RPMI7951 (cell line): ENCODE measurements around the gene PWP2. TPM values are rescaled to one million over a fixed set of nuclear protein-coding genes. Genes with fewer than 3 reads are reported as not detected.
"Not testable (repeated sequence)": the region's sequence is repeated elsewhere in the genome, so short reads cannot be mapped to it uniquely, and the experiment has no call there.

Experiments
- DNase-seq: peaks from one replicate; pipeline ENCODE4 v3.0.0-alpha.2; 2012; ENCODE audit warnings: low read depth
- total RNA-seq: library from RNA; depleted of rRNA; stranded (reverse); fragments of >200 nt; shearing (Covaris generic); gene quantifications from 2 replicates; pipeline ENCODE4 v1.2.3, GENCODE V29; 2014; rRNA removed

The PWP2 gene
- total RNA-seq = 1.9 and 2.2 TPM in 2 replicates

DNA sequence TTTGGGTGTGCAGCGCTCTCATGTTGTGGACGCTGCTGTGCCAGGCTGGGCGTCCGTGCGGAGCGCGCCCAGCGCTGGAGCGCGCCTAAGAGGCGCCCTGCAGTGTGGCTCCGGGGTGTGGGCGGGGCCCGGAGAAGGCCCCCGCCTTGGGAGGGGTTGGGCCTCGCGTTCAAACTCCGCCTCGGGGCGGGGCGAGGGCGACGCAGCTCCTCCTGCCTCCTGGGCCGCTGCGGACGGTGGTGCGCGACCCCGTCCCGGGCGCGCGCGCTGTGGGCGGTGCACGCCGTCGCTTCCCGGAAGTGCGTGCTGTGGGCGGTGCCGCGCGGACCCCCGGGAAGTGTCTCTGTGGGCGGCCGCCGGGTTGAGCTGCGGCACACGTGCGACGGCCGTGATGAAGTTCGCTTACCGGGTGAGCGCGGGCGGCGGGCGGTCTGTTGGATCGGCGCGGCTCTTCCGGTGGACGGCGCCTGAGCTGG is at the start of gene PWP2:
TSS of gene PWP2 (plus strand) at position 374 of the 476 bp plus-strand sequence. CDS start at position 392, 18 bp downstream.
- not testable (repeated sequence) for DNase-seq

DNA sequence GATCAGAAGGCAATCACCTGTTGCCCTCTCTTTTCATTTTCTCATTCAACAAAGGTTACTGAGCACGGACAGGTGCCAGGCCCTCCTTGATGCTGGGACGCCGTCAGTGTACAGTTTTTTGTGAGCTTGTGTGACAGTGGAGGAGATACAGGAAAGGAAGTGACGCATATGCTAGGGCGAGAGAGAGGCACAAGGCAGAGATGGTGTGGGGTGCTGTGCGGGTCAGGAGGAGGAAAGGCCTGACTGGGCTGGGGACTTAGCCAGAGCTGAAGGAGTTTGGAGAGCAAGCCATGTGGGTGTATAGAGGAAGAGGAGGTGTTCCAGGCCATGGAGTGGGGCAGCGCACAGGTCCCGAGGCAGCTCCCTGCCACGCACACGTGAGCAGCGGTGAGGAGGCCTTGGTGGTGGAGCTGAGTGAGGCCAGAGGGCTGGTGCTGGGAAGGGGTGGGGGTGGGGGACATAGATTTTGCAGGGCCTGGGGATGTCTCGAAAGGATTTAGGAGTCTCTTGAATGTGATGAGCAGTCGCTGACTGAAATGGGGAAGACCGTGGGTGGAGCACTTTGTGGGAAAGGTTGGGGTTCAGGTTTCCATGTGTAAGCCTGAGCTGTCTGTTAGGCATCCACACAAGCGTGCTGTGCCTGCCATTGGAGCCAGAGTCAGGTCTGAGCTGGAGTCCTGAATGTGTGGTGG is 49.1 kb upstream of the PWP2 start:
- no peak for DNase-seq

DNA sequence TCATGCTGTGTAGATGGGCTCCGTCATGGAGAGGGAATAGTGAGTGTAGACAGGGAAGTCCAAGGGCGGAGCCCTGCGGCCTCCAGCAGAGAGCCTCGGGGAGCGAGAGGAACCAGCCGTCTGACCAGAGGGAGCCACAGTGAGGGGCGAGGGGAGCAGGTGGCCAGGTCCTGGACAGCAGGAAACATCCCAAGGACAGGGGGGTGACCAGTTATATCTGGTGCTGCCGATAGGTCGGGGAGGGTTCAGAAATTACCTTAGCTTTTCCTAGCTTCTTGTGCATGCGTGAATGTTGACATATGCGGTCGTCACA is 48.6 kb upstream of the PWP2 start:
- DNase-seq = no peak

DNA sequence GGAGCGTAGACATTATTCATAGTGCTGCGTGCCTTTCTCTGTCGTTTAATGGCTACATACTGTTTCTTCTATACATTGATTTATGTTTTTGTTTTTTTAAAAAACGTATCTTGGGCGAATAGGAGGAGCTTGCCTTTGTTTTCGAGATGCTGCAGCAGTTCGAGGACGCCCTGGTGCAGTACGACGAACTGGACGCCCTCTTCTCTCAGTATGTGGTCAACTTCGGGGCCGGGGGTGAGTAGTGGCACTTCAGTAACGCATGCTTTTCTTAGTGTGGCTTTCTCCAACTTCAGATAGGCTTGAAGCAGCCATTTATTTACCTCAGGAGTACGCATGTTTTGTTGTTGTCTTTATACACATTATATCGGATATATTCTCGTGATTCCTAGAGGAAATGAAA is 48.2 kb upstream of the PWP2 start:
- DNase-seq = no peak

DNA sequence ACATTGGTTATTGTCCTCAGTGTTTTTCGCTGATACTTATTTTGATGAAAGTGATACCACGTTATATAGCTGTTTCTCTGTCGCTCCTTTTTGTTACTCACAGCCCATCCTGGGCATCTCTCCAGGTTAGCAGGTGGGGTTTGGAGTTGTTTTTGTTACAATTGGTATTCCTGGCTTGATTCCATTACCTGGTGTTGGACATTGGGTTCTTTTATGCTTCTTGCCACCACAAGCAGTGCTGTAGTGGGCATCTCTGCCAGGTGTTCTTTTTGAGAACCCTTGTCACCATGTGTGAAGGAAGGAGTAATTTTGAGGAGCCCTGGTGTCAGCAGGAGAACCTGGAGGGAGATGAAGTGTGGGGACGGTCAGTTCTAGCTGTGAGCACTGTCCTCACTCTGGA is 47.5 kb upstream of the PWP2 start:
- no peak for DNase-seq

DNA sequence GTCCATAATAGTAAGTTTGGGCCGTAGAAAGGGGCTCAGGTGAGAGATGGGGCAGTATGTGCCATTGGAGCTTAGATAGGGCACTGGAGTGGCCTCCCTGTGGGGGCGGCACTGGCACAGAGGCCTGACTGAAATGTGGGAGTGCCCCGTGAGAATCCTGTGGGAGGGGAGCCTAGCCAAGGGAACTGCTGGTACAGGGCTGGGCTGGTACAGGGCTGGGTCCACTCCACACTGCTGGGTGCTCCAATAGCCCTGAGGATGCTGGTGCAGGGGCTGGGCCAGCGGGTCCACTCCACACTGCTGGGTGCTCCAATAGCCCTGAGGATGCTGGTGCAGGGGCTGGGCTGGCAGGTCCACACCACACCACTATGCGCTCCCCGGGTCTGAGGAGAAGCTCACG is 44.8 kb upstream of the PWP2 start:
- no peak for DNase-seq

DNA sequence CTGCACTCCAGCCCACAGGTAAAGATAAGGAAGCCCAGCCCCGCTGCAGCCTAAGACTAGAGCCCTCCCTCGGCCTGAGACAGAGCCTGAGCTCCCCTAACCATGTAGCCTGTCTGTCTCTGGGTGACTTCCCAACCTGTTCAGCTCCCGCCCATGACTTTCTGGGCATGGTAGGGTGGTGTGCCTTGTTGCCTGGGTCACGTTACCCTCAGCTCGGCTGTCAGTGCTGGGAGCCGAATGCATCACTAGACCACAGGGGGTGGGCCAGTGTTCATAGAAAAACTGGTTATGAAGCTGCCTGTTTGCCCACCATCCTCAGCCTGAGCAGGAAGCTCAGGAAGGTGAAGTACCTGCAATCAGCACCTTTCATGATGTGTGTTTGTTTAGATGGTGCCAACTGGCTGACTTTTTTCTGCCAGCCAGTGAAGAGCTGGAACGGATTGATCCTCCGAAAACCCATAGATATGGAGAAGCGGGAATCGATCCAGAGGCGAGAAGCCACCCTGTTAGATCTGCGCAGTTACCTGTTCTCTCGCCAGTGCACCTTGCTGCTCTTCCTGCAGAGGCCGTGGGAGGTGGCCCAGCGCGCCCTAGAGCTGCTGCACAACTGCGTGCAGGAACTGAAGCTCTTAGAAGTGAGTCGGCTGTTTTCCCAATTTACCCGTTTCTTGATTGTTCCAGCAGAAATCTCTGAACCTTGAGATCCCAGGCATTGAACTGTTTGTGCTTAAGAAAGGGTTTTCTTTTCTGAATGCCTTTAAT is 43.9 kb upstream of the PWP2 start:
- DNase-seq = no peak

DNA sequence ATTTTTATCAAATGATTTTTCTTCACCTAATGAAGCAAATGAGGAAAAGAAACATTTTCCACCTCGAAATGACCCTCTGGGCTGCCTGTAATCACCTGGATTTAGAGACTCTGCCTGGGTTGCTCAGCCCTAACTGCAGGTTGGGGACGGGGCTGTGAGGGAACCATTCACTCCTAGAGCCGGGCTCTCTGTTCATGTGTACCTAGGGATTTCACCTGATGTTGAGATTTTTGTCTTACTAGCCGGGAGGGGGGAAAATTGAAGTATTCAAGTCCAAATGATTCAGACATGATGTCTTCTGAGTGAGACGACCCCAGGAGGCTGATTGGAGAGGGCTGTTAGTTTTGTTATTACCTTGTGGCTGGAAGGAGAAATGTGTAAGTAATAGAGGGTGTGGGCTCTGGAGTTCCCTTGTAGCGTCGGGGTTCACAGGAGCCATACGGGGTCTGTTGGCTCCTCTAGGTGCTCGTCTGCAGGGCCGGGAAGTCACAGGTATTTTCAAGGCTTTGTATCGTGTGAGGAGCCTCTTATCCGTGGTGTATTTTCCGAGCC is 42.3 kb upstream of the PWP2 start:
- DNase-seq = no peak

DNA sequence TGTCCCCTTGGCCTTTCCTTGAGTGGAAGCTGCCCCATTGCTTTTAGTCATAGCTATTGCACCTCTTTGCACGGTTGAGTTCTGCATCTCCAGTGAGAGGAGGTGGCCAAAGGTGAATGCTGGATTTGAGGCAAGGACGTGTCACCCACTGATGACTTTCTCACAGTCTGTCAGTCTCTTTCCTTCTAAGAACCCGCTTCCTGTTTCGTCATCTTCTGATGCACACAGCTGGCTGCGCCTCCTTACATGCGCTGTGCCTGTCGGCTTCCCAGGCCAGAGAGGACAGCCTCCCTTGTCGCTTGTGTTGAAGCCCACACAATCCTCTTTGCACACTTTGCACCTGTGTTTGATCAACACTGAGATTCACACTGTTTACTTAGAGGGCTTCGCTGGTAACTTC is 41.8 kb upstream of the PWP2 start:
- DNase-seq = no peak

DNA sequence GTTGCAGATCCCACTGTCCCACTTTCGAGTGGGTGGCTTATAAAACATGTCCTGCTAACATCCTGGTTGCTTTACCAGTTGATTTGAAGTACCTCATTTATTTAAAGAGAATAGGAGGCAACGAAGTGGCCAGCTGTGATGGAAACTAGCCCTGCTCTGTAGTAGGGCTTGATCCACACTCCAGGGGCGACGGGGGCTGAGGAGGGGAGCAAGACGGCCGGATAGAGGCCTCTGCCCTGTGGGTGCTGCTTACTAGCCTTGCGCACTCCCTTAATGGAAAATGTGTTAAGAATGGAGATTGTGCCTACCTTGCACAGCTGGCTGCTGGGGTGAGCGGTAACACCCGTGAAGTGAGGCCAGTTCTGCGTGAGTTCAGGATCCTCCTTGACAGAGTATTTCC is 41.1 kb upstream of the PWP2 start:
- no peak for DNase-seq

DNA sequence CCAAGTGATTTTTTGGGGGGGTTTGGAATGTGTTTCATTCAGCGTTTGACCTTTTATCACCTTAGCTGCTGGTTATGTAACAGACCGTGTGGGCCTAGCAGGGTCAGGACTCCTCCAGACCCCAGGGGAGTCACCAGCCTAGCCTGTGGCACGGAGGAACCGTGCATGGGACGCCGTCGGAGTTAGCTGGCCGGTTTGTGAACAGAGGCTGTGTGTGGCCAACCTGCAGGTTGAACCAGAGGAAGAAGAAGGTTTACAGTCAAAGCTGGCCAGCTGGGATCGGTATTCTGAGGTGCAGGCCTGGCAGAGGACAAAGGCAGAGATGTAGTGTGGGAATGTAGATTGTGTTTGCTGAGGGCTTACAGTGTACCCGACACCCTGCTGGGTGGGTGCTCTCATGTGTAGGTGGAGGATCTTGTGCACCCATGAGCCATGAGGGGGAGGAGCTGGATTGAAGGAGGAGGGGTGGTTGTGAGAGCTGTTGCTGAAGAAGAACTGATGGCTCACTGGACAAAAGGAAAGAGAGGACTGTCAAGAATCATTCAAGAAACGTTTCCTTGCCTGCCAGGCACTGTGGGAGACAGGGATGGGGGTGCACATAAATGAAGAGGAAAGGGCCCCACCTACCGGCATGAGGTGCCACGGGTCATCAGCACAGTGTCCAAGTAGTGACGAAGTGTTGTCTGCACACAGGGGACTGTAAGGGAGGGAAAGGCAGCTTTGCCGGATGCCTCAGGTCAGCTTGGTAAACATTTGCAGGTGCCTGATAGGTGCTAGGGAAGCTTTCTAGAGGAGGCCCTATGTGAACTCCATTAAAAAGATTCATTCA is 40.0 kb upstream of the PWP2 start:
- no peak for DNase-seq

DNA sequence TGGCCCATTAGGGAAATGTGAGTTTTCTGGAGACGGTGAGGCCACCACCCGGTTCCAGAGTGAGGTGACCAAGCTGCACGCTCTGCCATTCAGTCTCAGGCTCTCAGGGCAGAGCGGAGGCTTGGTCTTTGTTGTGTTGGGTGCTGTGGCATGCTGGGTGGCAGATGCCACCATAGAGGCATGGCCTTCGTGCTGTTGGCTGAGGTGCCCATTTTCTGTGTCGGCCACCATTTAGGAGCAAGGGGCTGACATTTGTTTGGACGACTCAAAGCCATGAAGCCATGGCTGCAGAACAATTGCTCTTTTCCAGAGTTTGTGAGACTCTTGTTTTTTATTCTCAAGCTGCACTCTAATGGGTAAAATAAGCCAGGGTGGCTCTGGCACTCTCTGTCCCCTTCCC is 36.8 kb upstream of the PWP2 start:
- no peak for DNase-seq

DNA sequence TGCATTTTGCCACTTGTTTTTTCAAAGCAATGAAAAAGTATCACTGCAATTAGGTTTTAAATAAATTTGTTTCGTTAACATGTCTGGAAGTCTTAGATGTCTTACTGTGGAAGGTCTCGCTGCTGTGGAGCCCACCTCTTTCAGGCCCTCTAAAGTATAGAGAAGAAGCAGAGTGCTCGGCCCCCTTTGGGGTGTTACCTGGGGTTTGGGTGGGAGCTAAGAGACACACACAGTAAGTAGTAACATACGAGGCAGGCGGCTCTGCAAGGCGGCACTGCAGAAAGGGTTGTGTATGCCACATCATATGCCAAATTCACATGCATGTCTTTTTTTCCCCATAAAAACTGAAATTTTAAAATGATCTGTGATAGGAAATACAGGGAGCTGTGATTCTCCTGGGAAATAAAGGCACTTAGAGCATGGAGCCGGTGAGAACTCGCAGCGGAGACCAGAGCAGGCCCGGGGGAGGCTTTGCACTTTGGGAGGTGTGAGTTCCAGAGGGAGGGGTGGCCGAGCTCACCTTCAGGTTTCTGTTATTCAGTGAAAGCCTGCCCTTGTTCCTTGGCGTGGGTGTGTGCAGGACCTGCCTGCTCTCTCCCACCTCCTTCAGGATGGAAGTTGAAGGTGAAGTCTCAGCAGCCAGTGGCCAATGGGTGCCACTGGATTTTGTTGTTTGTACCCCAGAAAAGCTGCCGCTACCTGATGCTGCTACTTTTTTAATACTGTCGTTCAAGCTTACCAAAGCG is 35.7 kb upstream of the PWP2 start:
- DNase-seq = no peak

DNA sequence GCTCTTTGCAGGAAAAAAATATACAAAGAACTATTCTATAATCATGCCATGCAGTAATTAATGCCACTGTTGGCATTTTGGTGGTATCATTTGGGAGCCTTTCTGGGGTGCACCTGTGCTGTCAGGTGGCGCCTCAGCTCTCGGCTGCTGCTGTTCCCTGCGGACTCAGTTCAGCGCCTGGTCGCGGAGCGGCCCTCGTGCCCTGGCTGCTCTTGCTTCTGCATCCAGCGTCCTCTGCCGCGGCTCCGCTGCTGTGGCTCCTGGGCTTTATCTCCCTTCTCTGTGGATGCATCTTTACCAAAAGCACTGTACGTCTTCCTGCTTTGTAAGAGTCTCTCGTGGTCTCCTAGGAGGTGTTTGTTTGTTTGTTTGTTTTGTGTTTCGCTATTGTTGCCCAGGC is 35.1 kb upstream of the PWP2 start:
- DNase-seq = no peak

DNA sequence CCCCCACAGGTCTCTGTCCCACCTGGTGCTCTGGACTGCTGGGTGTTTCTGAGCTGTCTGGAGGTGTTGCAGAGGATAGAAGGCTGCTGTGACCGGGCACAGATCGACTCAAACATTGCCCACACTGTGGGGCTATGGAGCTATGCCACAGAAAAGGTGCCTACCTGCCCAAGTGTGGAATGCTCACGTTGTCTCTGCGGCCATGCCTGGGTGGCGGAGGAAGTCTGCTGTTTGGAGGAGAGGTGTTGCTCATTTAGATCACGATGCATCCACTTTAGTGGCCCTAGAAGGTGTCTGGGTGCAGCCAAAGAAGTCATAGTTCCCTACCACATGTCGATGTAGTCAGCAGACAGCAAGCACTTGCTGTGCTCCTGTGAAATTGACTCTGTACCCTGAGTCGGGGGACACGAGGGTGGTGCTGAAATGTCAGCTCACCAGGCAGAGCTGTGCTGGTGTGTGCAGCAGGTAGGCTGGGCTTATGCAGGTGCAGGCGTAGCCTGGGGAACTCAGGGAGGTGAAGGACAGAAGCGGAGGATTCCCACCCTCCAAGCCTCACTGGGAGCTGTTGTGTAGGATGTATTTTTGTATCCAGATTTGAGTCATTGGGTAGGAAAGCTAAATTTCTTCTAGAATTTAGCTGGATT is 32.8 kb upstream of the PWP2 start:
- DNase-seq = no peak

DNA sequence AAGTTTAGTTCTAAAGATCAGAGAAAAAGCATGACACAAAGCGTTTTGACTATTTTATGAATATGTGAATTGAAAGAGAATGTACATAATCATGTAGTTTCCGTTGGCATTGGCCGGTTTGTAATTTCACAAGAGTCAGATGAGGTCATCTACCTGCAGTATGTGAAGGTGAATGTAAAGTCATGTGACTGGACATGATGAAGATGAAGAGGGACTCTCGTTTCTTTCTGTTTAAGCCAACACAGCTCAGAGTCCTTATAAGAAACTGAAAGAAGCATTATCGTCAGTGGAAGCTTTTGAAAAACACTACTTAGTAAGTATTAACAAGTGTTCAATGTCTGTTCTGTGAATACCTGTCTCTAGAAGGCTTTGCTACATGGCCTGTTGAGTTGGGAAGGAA is 30.9 kb upstream of the PWP2 start:
- no peak for DNase-seq

DNA sequence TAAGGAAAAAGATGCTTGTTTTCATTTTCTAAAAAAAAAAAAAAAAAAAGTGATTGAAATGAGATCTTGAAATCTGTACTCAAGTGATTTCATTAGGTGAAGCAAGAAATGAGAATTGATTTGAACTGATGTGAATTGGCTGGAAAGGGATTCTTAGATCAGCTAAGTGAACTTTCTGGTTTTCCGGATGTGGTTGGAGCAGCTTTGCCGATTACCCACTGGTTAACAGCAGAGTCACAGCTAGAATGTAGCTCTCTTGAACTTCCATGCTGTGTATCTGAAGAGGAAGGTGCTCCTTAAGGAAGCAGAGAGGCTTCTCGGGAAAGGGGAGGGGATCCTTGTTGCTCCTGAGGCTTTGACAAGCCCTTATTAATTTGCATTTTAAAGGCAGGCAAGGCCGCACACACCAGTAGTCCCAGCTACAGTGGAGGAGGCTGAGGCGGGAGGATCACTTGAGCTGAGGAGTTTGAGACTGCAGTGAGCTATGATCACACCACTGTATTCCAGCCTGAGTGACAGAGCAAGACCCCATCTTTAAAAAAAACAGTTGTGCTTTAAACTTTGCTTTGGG is 28.7 kb upstream of the PWP2 start:
- no peak for DNase-seq

DNA sequence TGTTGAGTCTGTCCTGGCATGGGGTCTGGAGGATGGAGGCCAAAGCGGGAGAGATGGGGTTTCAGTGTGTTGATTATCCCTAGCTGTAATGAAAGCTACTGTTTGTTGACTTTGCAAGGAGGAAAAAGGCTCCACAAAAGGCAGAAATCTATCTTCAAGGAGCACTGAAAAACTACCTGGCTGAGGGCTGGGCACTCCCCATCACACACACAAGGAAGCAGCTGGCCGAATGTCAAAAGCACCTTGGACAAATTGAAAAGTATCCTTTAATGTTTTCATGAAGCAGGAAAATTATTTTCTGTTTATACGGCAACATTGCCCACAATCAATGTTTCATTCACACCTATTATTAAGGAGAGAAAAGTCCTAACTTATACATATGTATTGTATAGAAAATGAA is 27.8 kb upstream of the PWP2 start:
- DNase-seq = no peak

DNA sequence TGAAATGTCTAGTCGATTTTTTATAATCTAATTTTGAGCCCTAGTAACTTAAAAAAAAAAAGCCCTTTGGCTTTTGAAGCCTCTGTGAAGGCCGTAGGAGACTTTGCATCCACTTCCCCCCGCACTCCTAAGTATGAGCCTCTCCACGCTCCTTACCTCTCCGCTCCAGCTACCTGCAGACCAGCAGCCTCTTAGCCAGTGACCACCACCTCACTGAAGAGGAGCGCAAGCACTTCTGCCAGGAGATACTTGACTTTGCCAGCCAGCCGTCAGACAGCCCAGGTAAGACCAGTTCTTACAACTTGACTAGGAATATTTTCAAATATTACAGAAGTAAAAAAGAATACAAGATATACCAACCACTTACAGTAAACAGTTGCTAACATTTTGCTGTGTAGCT is 27.4 kb upstream of the PWP2 start:
- DNase-seq = no peak

DNA sequence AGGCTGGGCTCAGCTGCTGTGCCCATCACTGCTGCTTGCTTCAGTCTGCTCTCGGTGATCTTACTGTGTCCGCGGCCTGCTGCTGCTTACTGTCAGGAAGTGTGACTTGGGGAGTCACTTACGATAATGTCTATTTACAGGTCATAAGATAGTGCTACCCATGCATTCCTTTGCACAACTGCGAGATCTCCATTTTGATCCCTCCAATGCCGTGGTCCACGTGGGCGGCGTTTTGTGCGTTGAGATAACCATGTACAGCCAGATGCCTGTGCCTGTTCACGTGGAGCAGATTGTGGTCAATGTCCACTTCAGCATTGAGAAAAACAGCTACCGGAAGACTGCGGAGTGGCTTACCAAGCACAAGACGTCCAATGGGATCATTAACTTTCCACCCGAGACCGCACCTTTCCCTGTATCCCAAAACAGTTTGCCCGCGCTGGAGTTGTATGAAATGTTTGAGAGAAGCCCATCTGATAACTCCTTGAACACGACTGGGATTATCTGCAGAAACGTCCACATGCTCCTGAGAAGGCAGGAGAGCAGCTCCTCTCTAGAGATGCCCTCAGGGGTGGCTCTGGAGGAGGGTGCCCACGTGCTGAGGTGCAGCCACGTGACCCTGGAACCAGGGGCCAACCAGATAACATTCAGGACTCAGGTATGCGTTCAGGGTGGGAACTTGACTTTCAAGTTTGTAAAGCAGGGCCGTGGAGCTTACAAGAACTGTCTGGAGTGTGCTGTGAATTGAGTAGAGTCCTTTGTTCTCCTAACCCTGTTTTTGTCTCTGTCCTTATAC is 24.4 kb upstream of the PWP2 start:
- no peak for DNase-seq
